ENCODE measurements around the gene ZNF579. TPM values are rescaled to one million over a fixed set of nuclear protein-coding genes. Genes with fewer than 3 reads are reported as not detected.

Gene ZNF579
- total and polyA plus RNA-seq, 10 donors = 0.72 to 10.6 (median 5.7) TPM

DNA sequence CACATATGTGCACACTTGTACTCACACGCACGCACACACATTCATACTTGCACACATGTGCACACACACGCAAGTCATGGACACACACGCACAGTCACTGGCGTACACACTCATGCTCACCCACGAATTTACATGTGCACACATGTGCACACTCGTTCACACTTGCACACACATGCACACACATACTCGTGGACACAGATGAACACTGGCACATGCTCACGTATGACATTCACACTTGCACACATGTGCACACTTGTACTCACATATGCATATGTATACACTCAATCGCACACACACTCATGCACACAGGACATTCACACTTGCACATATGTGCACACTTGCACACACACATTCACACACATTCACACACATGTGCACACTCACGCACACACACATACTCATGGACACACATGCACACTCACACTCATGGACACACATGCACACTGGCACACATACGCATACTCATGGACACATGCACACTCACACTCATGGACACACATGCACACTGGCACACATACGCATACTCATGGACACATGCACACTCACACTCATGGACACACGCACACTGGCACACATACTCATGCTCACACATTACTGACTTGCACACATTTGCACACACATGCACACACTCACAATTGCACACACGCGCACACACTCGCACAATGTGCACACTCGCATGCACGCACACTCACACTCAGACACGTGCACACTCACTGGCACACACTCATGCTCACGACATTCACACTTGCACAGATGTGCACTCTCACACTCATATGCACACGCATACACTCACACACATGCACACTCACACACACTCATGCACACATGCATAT, 53.2 kb downstream of the ZNF579 start:
- intact Hi-C loops (cut with DNase I; ENCODE audit: low total_unique reads) = no loop called here
- peaks cover 0 to 8% (median 2%) of the 10 kb centered on the region in 6 donors for H3K4me1 ChIP-seq
- H3K27me3 ChIP-seq (replicated peaks in 1 of 7) = peaks cover 0 to 51% (median 0%) of the 10 kb centered on the region in 7 donors
- no peak for DNase-seq
- no peak for TF ChIP-seq POLR2A (IDR thresholded peaks at IDR 0.05)
- no peak for TF ChIP-seq POLR2AphosphoS5 (IDR thresholded peaks at IDR 0.05)
- TF ChIP-seq, protein P1, sequence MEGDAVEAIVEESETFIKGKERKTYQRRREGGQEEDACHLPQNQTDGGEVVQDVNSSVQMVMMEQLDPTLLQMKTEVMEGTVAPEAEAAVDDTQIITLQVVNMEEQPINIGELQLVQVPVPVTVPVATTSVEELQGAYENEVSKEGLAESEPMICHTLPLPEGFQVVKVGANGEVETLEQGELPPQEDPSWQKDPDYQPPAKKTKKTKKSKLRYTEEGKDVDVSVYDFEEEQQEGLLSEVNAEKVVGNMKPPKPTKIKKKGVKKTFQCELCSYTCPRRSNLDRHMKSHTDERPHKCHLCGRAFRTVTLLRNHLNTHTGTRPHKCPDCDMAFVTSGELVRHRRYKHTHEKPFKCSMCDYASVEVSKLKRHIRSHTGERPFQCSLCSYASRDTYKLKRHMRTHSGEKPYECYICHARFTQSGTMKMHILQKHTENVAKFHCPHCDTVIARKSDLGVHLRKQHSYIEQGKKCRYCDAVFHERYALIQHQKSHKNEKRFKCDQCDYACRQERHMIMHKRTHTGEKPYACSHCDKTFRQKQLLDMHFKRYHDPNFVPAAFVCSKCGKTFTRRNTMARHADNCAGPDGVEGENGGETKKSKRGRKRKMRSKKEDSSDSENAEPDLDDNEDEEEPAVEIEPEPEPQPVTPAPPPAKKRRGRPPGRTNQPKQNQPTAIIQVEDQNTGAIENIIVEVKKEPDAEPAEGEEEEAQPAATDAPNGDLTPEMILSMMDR (IDR thresholded peaks at IDR 0.05 in 8 of 11, conservative IDR thresholded peaks at IDR 0.05 in 3 of 11) = no peak
- 74 to 90% (median 82%) methylated on average over 21 to 22 of the region's 22 CpGs for WGBS, 5 donors
- H3K36me3 ChIP-seq = no peaks in the 10 kb centered on the region
- H3K4me3 ChIP-seq = no peak overlapping the region
- H3K9me3 ChIP-seq = no peaks in the 10 kb centered on the region
- H3K27ac ChIP-seq = no peak overlapping the region

Other genes starting within 250 kb of the ZNF579 start
- 10 to 100 TPM; 10.5 to 18.1 (median 12.8) TPM for gene KMT5C, start 241.0 kb downstream of the ZNF579 start, total RNA-seq
- gene KMT5C, start 241.0 kb downstream of the ZNF579 start, polyA plus RNA-seq = 10 to 100 TPM in 1 of 3 donors, 1 to 10 TPM in 2; 5.7 to 12.2 (median 7.8) TPM
- 1 to 10 TPM in 1 of 7 donors, under 1 TPM in 4, not detected in 2; 0.30 to 1.6 (median 0.63) TPM for gene COX6B2, start 226.1 kb downstream of the ZNF579 start, total RNA-seq
- under 1 TPM in 2 of 3 donors, not detected in 1; 0.06 to 0.08 TPM for gene COX6B2, start 226.1 kb downstream of the ZNF579 start, polyA plus RNA-seq
- gene GARIN5B, start 217.6 kb downstream of the ZNF579 start, total RNA-seq = not detected
- not detected for gene GARIN5B, start 217.6 kb downstream of the ZNF579 start, polyA plus RNA-seq
- gene IL11, start 210.4 kb downstream of the ZNF579 start, total RNA-seq = under 1 TPM in 1 of 7 donors, not detected in 6; 0.23 TPM
- gene IL11, start 210.4 kb downstream of the ZNF579 start, polyA plus RNA-seq = under 1 TPM in 2 of 3 donors, not detected in 1; 0.04 to 0.06 TPM
- gene TMEM190, start 204.0 kb downstream of the ZNF579 start, total RNA-seq = not detected
- gene TMEM190, start 204.0 kb downstream of the ZNF579 start, polyA plus RNA-seq = under 1 TPM in 1 of 3 donors, not detected in 2; 0.20 TPM
- gene TMEM238, start 196.6 kb downstream of the ZNF579 start, total RNA-seq = 1 to 10 TPM; 3.7 to 8.8 (median 5.0) TPM
- under 1 TPM in 2 of 3 donors, not detected in 1; 0.17 to 0.32 TPM for gene TMEM238, start 196.6 kb downstream of the ZNF579 start, polyA plus RNA-seq
- 1,000 to 10,000 TPM in 5 of 7 donors, 100 to 1,000 TPM in 2; 581 to 2,029 (median 1,447) TPM for gene RPL28, start 194.9 kb downstream of the ZNF579 start, total RNA-seq
- 1,000 to 10,000 TPM; 3,566 to 4,833 (median 4,082) TPM for gene RPL28, start 194.9 kb downstream of the ZNF579 start, polyA plus RNA-seq
- gene UBE2S, start 173.1 kb downstream of the ZNF579 start, total RNA-seq = 10 to 100 TPM; 14.4 to 40.8 (median 23.8) TPM
- 10 to 100 TPM in 2 of 3 donors, 1 to 10 TPM in 1; 4.9 to 18.7 (median 11.8) TPM for gene UBE2S, start 173.1 kb downstream of the ZNF579 start, polyA plus RNA-seq
- gene SHISA7, start 137.5 kb downstream of the ZNF579 start, total RNA-seq = under 1 TPM in 1 of 7 donors, not detected in 6; 0.27 TPM
- gene SHISA7, start 137.5 kb downstream of the ZNF579 start, polyA plus RNA-seq = under 1 TPM in 1 of 3 donors, not detected in 2; 0.03 TPM
- 10 to 100 TPM; 38.6 to 85.0 (median 54.5) TPM for gene ISOC2, start 119.2 kb downstream of the ZNF579 start, total RNA-seq
- 10 to 100 TPM; 55.6 to 98.7 (median 64.5) TPM for gene ISOC2, start 119.2 kb downstream of the ZNF579 start, polyA plus RNA-seq
- gene C19orf85, start 116.1 kb downstream of the ZNF579 start, total RNA-seq = not detected
- not detected for gene C19orf85, start 116.1 kb downstream of the ZNF579 start, polyA plus RNA-seq
- gene ZNF628, start 104.2 kb downstream of the ZNF579 start, total RNA-seq = 10 to 100 TPM in 3 of 7 donors, 1 to 10 TPM in 4; 4.4 to 13.6 (median 9.7) TPM
- gene ZNF628, start 104.2 kb downstream of the ZNF579 start, polyA plus RNA-seq = 1 to 10 TPM; 1.4 to 8.2 (median 1.7) TPM
- gene NAT14, start 95.7 kb downstream of the ZNF579 start, total RNA-seq = 10 to 100 TPM in 1 of 7 donors, 1 to 10 TPM in 6; 1.9 to 10.3 (median 6.9) TPM
- gene NAT14, start 95.7 kb downstream of the ZNF579 start, polyA plus RNA-seq = 10 to 100 TPM; 13.8 to 17.7 (median 15.5) TPM
- gene SSC5D, start 92.4 kb downstream of the ZNF579 start, total RNA-seq = 10 to 100 TPM; 11.0 to 30.6 (median 24.1) TPM
- gene SSC5D, start 92.4 kb downstream of the ZNF579 start, polyA plus RNA-seq = 1 to 10 TPM in 2 of 3 donors, under 1 TPM in 1; 0.61 to 7.4 (median 2.5) TPM
- not detected for gene SBK2, start 43.7 kb downstream of the ZNF579 start, total RNA-seq
- gene SBK2, start 43.7 kb downstream of the ZNF579 start, polyA plus RNA-seq = not detected
- gene SBK3, start 35.3 kb downstream of the ZNF579 start, total RNA-seq = not detected
- not detected for gene SBK3, start 35.3 kb downstream of the ZNF579 start, polyA plus RNA-seq
- gene FIZ1, start 18.7 kb upstream of the ZNF579 start, total RNA-seq = 10 to 100 TPM in 5 of 7 donors, 1 to 10 TPM in 2; 7.6 to 17.3 (median 11.4) TPM
- gene FIZ1, start 18.7 kb upstream of the ZNF579 start, polyA plus RNA-seq = 10 to 100 TPM in 1 of 3 donors, 1 to 10 TPM in 2; 5.1 to 11.5 (median 7.8) TPM
- gene ZNF524, start 19.4 kb upstream of the ZNF579 start, total RNA-seq = 10 to 100 TPM; 19.7 to 42.5 (median 23.9) TPM
- 10 to 100 TPM; 33.3 to 57.8 (median 39.2) TPM for gene ZNF524, start 19.4 kb upstream of the ZNF579 start, polyA plus RNA-seq
- gene ZNF865, start 24.8 kb upstream of the ZNF579 start, total RNA-seq = 10 to 100 TPM; 12.2 to 23.3 (median 17.8) TPM
- 10 to 100 TPM in 1 of 3 donors, 1 to 10 TPM in 2; 4.8 to 10.4 (median 5.3) TPM for gene ZNF865, start 24.8 kb upstream of the ZNF579 start, polyA plus RNA-seq
- 1 to 10 TPM; 4.0 to 10.0 (median 7.1) TPM for gene ZNF784, start 43.7 kb upstream of the ZNF579 start, total RNA-seq
- gene ZNF784, start 43.7 kb upstream of the ZNF579 start, polyA plus RNA-seq = 1 to 10 TPM; 3.3 to 7.6 (median 5.6) TPM
- 10 to 100 TPM; 25.4 to 58.7 (median 31.7) TPM for gene ZNF580, start 60.2 kb upstream of the ZNF579 start, total RNA-seq
- 10 to 100 TPM; 18.9 to 36.7 (median 33.3) TPM for gene ZNF580, start 60.2 kb upstream of the ZNF579 start, polyA plus RNA-seq
- gene ZNF581, start 62.8 kb upstream of the ZNF579 start, total RNA-seq = 10 to 100 TPM; 21.4 to 34.9 (median 27.2) TPM
- gene ZNF581, start 62.8 kb upstream of the ZNF579 start, polyA plus RNA-seq = 10 to 100 TPM; 39.8 to 46.5 (median 43.6) TPM
- 10 to 100 TPM; 11.9 to 23.4 (median 14.4) TPM for gene CCDC106, start 67.4 kb upstream of the ZNF579 start, total RNA-seq
- gene CCDC106, start 67.4 kb upstream of the ZNF579 start, polyA plus RNA-seq = 10 to 100 TPM; 26.7 to 40.1 (median 37.8) TPM
- gene U2AF2, start 74.2 kb upstream of the ZNF579 start, total RNA-seq = 100 to 1,000 TPM; 109 to 218 (median 176) TPM
- 100 to 1,000 TPM in 1 of 3 donors, 10 to 100 TPM in 2; 67.2 to 190 (median 85.5) TPM for gene U2AF2, start 74.2 kb upstream of the ZNF579 start, polyA plus RNA-seq
- gene EPN1, start 94.4 kb upstream of the ZNF579 start, total RNA-seq = 100 to 1,000 TPM; 100 to 166 (median 129) TPM
- gene EPN1, start 94.4 kb upstream of the ZNF579 start, polyA plus RNA-seq = 100 to 1,000 TPM in 1 of 3 donors, 10 to 100 TPM in 2; 36.8 to 115 (median 42.6) TPM
- gene NLRP9, start 157.6 kb upstream of the ZNF579 start, total RNA-seq = not detected
- gene NLRP9, start 157.6 kb upstream of the ZNF579 start, polyA plus RNA-seq = not detected
- not detected for gene RFPL4A, start 178.2 kb upstream of the ZNF579 start, total RNA-seq
- gene RFPL4A, start 178.2 kb upstream of the ZNF579 start, polyA plus RNA-seq = not detected
- not detected for gene RFPL4AL1, start 188.3 kb upstream of the ZNF579 start, total RNA-seq
- gene RFPL4AL1, start 188.3 kb upstream of the ZNF579 start, polyA plus RNA-seq = not detected